Stimulated activated CD8-positive, alpha-beta memory T cell treated with anti-CD3 and anti-CD28 coated beads, Interleukin-7, amount 100 ng/mL, for 24 hours (primary cell): ENCODE data around the gene RRAGD.
"Not testable (repeated sequence)": the region's sequence is repeated elsewhere in the genome, so short reads cannot be mapped to it uniquely, and the experiment has no call there.

Experiments
- DNase-seq: peaks from one replicate; pipeline ENCODE4 v3.0.0-alpha.2; 2020; ENCODE audit warnings: low read depth

The RRAGD gene

DNA sequence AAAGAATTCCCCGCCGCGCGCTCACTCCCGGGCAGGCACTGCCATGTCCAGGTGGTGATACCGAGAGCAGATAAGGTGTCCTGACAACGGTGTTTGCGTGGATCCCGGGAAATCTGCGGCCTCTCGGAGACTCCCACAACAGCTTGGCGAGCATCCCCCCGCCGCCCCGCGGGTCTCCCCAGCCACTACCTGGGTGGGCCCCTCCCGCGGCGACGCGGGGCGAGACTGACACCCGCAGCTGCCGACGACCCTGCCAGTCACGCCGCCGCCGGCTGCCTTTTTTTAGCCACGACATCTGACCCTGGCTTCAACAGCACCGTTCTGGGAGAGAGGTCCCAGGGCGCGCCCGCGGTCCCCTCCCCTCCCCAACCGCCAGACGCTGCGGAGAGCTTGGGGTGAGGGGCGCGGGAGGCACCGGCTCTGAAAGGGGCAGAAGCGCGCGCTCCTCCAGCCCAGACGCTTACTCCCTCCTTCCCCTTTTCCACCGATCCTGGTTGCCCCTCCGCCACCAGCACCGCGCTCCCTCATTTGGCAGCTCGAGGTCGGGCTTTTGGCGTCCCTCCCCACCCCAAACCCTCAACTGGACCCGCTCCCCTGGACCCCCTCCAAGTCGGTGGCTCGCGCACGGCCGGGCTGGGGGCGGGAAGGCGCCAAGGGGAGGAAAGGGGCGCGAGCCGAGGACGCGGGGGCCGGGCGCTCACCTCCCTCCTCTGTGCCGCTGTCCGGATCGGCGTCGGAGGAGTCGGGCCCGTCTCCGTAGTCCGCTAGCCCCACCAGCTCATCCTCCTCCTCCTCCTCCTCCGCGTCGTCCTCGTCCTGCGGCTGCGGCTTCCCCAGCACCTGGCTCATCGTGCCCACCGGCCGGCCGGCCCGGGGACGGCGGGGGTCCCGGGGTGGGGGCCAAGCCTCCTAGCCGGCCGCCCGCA lies 665 bp downstream of the RRAGD start:
- DNase-seq = no peak

DNA sequence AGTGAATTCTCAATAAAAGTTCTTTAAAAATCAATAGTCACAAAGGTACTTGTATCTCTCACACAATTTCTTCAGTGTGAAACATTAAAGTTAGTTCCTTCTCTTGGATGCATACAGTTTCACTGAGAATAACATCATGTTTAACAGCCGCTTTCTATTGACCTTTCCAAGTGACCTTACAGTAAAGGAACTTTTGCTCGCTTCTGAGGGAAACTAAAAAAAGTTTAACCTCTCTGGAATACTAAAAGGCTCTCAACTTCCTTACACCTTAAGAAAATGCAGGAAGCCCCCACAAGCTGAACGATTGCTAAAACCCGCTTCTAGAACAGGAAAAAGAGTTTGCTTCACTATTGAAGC lies 1.3 kb downstream of the RRAGD start:
- DNase-seq = no peak

DNA sequence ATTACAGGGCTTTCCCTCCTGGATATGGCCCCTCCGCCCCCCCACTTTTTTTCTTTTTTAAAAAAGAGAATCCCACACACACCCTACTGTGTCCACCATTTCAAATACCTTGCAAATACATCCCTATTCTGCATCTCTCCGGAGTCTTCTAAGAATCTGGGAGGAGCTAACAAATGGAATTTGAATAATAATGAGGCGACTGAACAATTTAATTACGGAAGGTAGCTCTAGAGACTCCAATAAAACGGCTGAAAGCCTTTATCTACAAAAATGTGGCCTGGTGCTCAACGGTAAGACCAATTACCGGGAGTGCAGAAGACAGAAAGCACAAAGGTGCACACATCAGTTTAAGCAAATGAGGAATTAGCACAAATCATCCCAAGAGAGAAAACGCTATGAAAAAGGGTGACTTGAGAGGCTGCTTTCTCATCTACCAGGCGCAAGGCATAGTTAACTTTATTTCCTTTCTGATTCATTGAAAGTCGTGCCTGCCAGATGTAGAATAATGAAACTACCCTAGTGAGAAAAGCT lies 1.8 kb downstream of the RRAGD start:
- no peak for DNase-seq

DNA sequence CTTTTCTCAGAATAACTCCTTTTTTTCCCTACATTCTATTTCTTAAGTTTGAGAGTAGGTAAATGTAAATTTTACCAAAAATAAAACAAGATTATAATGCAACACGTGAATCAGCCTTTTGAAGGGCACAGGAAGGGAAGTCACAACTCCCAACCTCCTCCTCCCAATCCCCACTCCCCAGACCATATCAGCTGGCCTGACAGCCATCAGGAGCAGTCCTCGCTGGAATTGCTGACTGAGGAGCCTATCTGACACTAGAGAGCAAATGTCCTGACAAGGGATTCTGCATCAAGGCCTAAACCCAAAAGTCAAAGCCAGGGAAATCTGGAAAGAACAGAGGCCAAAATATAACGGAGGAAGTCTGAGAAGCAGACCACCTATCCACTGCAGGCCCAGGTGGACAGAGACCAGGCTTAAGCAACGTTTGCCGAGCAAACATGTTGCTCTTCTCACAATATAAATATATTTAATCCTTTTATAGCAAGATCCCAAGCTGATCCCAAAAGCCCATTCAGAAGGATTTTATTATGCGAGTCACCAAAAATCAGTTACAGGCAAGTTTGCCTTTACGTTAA lies 2.5 kb downstream of the RRAGD start:
- DNase-seq = no peak

DNA sequence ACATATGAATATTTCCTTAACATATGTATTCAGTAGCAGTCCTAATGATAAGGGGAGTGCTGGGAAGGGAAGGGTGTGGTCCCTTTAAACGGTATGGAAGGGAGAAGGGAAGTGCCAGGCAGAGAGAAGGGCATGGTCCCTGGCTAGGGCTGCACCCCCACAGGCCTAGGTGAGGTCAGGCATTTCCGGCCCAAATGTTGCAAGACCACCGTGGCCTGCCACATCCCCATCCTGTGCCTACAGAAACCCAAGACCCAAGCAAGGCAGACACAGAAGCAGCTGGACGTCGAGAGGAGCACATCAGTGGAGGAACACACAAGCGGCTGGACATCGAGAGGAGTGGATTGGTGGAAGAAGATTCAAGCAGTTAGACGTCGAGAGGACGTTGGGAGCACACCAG lies 5.9 kb downstream of the RRAGD start:
- no peak for DNase-seq

DNA sequence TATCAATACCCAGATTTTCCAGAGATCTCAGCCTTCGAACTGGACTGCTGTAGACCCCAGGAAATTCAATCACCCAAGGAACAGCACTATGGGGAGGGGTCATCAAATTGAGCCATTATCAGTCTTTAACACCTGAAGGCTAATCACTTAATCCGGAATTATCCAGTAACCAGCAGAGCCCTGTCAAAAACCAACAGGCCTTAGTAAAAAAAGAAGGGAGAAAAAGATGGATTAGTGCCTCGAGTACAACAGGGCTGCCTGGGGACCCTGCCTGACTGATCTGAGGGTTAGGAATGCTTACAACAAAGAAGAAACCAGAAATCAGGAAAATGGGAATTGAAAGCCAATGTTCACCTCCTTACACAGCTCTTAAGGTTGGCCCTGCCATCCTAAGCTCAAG lies 7.6 kb downstream of the RRAGD start:
- DNase-seq = no peak

DNA sequence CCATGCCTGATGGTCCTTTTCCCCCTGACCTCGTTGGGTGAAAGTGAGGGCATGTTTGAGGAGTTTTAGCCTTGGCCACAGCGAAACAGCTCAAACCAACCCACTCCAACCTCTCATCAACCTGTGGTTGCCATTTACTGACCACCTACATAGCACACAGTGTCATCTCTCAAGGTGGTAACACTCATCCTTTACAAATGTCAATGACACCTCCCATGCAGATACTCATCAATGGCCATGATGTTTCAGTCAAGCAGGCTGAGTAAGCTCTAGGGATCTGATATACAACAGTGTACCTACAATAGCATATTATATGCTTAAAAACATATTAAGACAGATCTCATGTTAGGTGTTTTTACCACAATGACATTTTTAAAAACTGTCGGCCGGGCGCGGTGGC lies 9.3 kb downstream of the RRAGD start:
- no peak for DNase-seq

DNA sequence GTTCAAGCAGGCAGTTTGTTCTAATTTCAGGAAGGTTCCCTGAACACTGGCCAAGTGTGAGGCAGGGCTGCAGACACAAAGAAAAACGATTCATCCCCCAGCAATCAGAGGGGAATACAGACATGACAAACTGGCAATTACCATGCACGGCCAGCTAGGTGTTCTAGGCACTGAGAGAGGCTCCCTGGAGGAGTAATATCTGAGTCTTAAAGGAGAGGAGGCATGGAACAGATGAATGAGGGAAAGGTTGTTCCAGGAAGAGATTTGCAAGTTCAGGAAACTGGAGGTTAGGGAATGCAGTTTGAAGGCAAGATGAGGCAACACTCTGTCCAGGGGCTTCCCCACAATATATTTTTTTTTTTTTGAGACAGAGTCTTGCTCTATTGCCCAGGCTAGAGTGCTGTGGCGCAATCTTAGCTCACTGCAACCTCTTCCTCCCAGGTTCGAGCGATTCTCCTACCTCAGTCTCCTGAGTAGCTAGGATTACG lies 11.1 kb downstream of the RRAGD start:
- DNase-seq = no peak

DNA sequence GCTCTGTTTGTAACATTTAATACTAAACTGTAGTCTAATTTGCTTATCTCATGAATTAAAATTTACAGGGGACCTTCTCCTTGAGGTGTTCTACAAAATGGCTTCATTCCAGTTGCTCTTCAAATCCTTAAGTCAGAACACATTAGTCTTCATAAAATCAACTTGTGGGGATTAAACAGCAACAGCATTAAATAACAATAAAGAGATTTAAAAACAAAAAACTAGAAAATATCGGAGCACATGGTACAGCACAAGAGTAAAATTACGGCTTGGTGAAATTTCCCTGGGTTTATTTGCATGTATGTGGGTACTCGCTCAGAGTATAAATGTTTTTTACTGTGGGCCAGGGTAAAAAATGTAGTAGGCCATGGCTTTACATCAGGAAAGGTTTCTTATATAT lies 12.0 kb downstream of the RRAGD start:
- DNase-seq = no peak

DNA sequence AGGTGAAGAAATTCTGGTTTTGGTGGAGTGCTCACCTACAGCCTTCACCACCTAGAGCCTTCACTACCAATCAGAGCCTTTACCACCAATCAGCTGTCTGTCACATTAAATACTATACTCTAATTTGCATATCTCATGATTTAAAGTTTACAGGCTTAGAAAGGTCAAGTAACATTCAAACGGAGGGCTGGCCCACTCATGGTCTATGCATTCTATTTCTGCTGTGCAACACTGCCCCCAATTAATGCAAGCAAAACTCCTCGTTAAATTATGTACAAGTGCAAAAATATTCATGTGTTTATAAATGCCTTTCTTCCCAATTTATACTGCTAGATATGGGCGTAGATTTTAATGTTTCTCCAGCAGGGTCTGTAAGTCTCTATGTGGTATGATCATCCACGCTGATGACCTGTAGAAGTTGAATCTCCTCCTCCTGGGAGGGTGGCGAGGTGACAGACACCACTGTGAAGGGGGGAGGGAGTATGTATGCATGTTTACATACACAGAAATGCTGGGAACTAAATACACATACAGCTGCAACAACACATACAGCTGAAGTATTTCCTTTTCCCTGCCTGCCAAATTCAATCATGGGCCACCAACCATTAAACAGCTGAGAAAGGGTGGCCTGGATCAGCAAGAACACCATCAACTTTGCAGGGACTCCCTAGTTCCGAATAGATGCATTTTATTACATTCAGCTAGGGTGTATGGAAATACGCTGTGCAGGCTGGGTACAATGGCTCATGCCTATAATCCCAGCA lies 13.1 kb downstream of the RRAGD start:
- DNase-seq = no peak

DNA sequence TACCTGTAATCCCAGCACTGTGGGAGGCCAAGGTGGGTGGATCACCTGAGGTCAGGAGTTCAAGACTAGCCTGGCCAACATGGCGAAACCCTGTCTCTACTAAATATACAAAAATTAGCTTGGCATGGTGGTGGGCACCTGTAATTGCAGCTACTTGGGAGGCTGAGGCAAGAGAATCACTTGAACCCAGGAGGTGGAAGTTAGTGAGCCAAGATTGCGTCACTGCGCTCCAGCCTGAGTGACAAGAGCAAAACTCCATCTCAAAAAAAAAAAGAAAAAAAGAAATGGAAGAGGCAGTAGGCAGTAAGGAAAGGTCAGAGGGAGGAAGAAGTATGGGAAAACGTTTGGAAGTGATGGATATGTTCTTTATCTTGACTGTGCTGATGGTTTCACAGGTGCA lies 14.2 kb downstream of the RRAGD start:
- not testable (repeated sequence) for DNase-seq

DNA sequence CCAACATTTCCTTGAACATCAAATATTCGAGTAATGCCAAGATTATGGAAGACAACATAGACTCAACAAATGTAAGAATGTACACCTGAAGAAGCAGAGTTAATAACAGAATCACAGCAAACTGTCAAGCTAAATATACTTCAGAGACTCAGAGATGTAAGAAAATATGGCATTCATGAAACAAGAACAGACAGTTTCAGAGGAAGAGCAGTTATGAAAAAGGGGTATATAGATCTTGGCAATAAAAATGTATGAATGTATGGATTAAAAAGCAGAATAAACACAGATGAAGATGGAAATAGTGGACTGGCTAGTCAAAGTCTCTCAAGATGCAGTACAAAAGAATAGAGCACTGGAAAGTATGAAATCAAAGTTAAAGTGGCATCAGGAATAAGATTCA lies 18.4 kb downstream of the RRAGD start:
- DNase-seq = no peak

DNA sequence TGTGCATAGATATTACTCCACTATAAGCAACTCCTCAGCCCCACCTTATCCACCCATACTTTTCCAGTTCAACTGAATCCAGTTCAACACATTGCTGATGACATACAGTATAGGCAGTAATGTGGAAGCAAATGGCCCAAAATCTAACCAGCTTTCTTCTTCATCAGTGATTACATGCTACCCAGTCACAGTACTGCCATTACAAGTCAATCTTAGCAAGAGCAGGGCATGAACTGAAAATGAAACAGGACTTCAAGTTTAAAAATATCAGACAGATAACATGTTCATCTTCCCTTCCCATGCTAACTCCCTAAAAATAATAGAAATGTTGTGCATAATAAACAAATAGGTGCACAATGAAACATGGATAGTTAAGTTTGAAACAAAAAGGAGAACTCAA lies 19.2 kb downstream of the RRAGD start:
- DNase-seq = no peak

DNA sequence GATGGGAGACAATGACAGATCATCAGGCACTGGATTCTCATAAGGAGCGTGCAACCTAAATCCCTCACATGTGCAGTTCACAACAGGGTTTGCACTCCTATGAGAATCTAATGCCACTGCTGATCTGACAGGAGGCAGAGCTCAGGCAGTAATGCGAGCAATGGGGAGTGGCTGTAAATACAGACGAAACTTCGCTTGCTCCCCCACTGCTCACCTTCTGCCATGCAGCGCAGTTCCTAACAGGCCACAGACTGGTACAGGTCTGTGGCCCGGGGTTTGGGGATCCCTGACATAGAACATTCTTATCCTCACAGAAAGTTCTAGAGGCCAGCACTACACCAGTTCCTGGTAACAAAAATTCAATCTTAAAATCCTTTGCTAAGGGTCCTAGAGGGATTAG lies 23.2 kb downstream of the RRAGD start:
- DNase-seq = no peak

DNA sequence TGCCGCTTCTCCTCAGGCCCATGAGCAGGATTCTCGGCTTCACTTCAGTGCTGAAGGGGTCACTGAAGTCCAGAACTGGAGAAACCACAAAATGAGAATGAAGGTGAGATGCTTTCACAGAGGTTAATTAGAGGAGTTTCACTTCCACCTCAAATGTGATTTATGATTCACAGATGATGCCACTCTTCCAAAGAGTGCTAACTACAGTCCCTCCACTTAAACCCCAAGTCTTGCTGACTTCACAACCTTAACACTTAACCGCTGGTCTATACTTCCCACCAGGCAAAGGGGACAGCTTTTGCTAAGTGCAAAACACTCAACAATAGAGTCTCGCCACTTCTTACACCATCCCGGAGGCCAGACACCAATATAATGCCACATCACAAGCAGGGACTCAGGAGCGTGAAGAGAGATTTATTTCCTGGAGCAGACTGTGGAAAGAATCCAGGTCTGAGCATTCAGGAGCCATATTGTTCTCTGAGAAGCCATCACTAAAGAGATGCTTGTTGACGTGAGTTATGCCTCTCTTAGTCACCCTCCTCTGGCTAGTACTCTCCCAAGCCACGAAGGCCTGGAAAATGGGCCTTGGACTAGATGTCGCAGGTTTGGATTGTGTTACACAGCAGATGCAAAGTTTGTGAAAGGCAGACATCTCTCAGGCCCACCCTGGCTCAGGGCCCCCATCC lies 24.4 kb downstream of the RRAGD start:
- no peak for DNase-seq

DNA sequence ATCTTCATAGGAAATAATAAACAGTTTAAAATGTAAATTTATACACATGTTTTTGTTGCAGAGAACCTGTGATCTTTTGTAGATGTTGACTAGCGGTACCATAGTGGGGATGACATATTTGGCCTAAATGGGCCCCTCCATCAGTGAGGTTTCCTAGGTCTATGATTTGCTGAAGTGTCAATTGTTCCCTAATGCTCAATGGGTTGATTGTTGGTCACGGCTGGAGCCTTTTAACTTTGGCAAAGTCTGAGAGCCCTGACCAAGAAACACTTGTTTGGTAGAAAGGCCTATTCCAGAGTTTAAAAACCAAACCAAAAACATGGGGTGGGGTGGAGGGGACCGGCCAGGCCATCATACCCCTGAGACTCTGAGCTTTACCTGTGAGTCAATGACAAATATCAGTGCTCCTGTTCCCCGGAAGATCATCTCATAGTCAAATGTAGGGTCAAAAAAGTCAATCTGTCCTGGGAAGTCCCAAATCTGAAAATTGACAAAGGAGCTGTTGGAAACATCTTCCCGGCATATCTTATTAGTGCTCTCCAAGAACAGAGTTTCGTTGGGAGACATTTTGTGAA lies 25.1 kb downstream of the RRAGD start:
- DNase-seq = no peak

DNA sequence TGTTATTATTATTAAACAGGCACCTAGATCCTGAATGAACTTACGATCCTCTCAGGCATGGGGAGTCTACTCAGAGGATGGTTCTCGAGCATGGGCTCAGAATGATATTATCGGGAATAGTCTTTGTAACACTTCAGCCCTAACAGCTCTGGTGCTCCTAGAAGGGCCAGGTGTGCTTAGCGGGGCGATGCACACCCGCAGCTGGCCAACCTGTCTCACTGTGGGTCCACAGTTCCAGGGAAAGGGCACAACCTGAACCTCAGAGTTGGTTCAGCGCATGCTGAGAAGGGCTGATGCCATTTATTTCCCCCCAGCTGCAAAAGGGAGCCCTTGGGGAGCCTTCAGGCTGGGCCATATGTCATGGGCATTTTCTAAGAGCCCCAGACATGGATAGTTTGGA lies 26.2 kb downstream of the RRAGD start:
- no peak for DNase-seq

DNA sequence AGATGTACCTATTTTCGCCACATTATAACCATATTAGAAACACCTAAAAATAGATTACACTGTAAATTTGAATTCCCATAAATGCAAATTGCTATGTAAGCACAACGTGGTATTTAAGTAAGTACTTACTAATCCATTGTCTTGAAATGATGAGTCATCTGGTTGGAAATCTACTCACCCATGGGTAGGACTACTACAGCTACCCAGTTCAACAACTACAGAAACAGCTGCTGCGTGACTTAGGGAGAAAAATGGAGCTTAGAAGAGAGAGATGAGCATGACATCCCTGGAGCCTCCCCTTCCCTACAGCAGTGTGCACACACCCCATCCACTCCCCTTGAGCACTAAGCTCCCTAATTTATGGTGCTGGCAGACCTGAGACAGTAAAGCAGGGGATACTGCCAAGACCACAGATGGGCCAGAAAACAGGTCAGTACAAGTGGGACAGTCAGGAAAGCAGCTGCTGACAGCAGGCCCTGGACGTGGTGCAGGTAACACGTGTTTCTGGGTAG lies 26.9 kb downstream of the RRAGD start:
- no peak for DNase-seq

DNA sequence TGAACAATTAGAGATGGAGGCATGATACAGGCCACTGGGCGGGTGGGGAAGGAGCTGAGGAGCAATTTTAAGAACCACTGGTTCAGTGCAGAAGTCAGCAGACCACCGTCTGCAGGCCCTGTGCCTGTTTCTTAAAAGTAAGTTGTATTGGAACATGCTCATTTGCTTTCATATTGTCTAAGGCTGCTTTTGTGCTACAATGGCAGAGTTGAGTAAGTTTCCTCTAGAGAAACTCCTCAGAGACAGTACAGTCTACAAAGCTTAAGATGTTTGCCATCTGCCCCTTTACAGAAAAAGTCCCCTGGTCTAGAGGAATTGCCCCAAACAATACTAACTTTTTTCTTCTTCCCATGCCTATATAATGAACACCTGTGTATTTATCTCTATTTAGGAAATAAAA lies 31.0 kb downstream of the RRAGD start:
- DNase-seq = no peak

DNA sequence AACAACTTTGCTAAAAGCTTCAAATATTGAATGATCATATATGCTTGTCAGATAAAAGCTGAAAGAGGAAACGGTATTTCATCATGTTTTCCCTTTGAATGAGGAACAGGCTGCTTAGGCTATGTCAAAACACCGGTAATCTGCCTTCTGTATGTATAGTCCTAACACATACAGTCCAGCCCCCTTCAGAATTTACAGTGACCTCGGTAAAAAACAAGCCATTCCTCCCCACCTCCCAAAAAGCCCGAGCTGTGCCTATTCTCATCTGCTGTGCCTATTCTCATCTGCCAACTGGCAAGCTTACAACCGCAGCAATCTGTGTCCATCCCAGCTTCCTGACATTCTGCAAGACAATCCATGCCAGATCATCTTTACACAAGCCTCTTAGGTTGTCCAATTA lies 32.8 kb downstream of the RRAGD start:
- DNase-seq = no peak

DNA sequence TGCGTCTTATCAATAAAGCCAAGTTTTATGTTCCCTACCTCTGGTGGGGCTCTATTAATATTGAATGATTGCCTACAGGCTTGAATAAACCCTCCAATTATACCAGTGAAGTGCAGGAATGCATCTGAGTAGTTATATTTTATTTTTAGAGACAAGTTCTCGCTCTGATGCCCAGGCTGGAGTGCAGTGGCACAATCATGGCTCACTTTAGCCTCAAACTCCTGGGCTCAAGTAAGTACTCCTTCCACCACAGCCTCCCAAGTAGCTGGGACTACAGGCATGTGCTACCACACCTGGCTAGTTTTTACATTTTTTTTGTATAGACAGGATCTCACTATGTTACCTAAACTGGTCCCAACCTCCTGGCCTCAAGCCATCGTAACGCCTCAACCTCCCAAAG lies 33.4 kb downstream of the RRAGD start:
- DNase-seq = no peak
